ENCODE results near the gene D2HGDH. TPM values are rescaled to one million over a fixed set of nuclear protein-coding genes. Genes with fewer than 3 reads are reported as not detected.
A peak's percentile ranks its signal among the peaks of the same experiment; 100 is the strongest.

D2HGDH gene
- total and polyA plus RNA-seq, 10 donors: 18.8 to 69.8 (median 38.0) TPM

DNA sequence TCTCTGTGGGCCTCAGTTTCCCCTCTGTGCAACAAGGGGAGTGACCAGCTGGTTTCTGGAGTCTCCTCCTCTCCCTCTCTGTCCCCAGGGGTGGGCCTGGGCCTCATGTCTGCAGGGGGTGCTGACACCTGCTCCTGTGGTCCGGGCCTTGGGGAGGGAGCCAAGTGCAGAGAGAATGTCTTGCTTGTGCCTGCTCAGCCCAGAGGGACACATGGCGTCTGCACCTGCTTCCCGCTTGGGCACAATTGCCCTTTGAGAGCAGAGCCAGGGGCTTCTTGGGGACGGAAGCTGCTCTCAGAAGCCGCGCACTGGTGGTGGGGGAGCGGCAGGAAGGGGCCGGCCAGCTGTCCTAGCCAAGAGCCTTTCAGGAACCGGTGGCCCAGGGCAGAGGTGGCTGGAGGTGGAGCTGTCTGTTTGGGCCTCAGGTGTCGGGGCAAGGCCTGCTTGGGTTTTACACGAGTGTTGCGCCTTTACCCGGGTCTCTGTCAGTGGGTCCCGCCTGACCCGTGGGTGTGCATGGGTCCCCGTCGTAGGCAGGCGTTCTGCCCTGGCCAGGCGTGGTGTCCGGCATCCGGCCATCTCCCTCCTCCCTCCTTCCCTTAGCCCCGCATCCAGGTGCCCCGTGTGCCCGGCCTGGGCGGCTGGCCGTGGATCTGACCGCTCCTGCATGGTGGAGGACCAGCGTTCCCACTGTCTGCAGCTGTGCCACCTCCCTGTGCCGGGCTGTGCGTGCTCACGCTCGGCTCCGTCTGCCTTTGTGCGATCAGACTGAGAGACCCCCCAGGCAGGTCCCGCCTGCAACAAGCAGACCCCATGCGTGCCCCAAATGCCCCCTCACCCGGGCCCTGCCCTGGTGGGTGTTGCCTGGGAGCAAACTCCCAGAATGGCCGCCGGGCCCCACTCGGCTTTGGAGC lies 78.6 kb downstream of the D2HGDH start:
- intact Hi-C loops (cut with DNase I; ENCODE audit: low total_unique reads): no loop called here
- TF ChIP-seq, protein P1, sequence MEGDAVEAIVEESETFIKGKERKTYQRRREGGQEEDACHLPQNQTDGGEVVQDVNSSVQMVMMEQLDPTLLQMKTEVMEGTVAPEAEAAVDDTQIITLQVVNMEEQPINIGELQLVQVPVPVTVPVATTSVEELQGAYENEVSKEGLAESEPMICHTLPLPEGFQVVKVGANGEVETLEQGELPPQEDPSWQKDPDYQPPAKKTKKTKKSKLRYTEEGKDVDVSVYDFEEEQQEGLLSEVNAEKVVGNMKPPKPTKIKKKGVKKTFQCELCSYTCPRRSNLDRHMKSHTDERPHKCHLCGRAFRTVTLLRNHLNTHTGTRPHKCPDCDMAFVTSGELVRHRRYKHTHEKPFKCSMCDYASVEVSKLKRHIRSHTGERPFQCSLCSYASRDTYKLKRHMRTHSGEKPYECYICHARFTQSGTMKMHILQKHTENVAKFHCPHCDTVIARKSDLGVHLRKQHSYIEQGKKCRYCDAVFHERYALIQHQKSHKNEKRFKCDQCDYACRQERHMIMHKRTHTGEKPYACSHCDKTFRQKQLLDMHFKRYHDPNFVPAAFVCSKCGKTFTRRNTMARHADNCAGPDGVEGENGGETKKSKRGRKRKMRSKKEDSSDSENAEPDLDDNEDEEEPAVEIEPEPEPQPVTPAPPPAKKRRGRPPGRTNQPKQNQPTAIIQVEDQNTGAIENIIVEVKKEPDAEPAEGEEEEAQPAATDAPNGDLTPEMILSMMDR (IDR thresholded peaks at IDR 0.05 in 8 of 11, conservative IDR thresholded peaks at IDR 0.05 in 3 of 11): no peak
- TF ChIP-seq POLR2A (IDR thresholded peaks at IDR 0.05): no peak
- TF ChIP-seq POLR2AphosphoS5 (IDR thresholded peaks at IDR 0.05): no peak
- H3K9me3 ChIP-seq: no peaks in the 10 kb centered on the region
- H3K4me3 ChIP-seq: no peak overlapping the region
- H3K4me1 ChIP-seq: peaks cover 0 to 29% (median 11%) of the 10 kb centered on the region in 6 donors
- peaks cover 0 to 76% (median 7%) of the 10 kb centered on the region in 7 donors for H3K27me3 ChIP-seq (replicated peaks in 1 of 7)
- 82 to 91% (median 87%) methylated on average over 25 to 40 of the region's 40 CpGs for WGBS, 5 donors
- no peak overlapping the region for H3K27ac ChIP-seq
- H3K36me3 ChIP-seq: no peaks in the 10 kb centered on the region
- peak; percentile 73 for DNase-seq

DNA sequence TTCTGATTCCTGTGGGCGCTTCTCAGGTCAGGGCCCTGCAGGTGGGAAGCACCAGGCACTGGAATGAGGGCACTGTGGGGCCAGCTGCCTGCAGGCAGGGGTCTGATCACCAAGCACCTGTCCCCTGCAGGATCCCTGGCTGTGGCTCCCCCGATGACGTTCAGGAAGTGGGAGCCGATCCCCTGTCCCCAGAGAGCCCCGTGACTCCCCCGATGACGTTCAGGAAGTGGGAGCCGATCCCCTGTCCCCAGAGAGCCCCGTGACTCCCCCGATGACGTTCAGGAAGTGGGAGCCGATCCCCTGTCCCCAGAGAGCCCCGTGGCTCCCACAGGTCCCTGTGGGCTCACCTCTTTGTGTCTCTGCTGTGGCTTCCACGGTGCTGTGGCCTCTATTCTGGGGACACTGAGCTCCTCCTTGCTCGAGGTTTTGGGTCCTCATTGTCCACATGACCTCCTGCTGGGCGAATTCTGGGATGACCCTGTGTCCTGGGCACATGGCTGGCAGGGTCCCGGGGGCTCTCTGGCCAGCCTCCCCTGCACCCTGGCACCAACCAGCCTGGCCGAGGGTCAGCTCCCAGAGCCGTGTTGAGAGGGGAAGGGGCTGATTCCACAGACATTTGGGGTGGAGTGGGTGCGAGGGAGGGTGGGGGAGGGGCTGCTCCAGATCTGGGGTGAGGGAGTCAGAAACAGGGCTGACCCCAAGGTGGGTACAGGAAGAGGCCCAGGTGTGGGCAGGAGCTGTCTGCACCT lies 79.4 kb downstream of the D2HGDH start:
- WGBS, 5 donors: 36 to 44% (median 41%) methylated on average over 14 to 20 of the region's 20 CpGs
- DNase-seq: no peak
- intact Hi-C loops (cut with DNase I; ENCODE audit: low total_unique reads): no loop called here

DNA sequence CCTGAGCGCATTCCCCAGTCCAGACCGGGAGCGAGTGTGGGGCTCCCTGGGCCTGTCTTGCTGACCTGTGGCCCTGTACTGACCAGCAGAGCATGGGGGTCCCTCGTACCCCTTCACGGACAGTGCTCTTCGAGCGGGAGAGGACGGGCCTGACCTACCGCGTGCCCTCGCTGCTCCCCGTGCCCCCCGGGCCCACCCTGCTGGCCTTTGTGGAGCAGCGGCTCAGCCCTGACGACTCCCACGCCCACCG lies 79.9 kb downstream of the D2HGDH start:
- H3K27me3 ChIP-seq (replicated peaks in 1 of 7): peaks cover 0 to 79% (median 7%) of the 10 kb centered on the region in 7 donors
- no peak overlapping the region for H3K27ac ChIP-seq
- no peak for DNase-seq
- no peak overlapping the region for H3K4me3 ChIP-seq
- H3K4me1 ChIP-seq: peaks cover 0 to 31% (median 15%) of the 10 kb centered on the region in 6 donors
- H3K9me3 ChIP-seq: no peaks in the 10 kb centered on the region
- TF ChIP-seq POLR2A (IDR thresholded peaks at IDR 0.05) (no peak), POLR2AphosphoS5 (IDR thresholded peaks at IDR 0.05) (no peak)
- TF ChIP-seq, protein P1 (IDR thresholded peaks at IDR 0.05 in 8 of 11, conservative IDR thresholded peaks at IDR 0.05 in 3 of 11): no peak
- intact Hi-C loops (cut with DNase I; ENCODE audit: low total_unique reads): no loop called here
- no peaks in the 10 kb centered on the region for H3K36me3 ChIP-seq
- 88 to 100% (median 92%) methylated on average over 2 to 17 of the region's 17 CpGs for WGBS, 5 donors

More for the DNA sequence above, 79.4 kb downstream of the D2HGDH start:
- H3K27ac ChIP-seq: no peak overlapping the region
- TF ChIP-seq POLR2AphosphoS5 (IDR thresholded peaks at IDR 0.05) (no peak), POLR2A (IDR thresholded peaks at IDR 0.05) (no peak)
- TF ChIP-seq, protein P1 (IDR thresholded peaks at IDR 0.05 in 8 of 11, conservative IDR thresholded peaks at IDR 0.05 in 3 of 11): no peak
- no peaks in the 10 kb centered on the region for H3K9me3 ChIP-seq
- peaks cover 0 to 82% (median 7%) of the 10 kb centered on the region in 7 donors for H3K27me3 ChIP-seq (replicated peaks in 1 of 7)
- peaks cover 0 to 31% (median 15%) of the 10 kb centered on the region in 6 donors for H3K4me1 ChIP-seq
- no peaks in the 10 kb centered on the region for H3K36me3 ChIP-seq
- H3K4me3 ChIP-seq: no peak overlapping the region

Measured in spleen (tissue), 11 donors.